Measurements from ENCODE around the gene CNNM4.
A peak's percentile ranks its signal among the peaks of the same experiment; 100 is the strongest.

CNNM4 gene

GRCh38 chr2:96815326-96816126, 54.8 kb downstream of the CNNM4 start:
- DNase-seq, result peak; percentile 26 to 42

- peak; percentile 95 for DNase-seq
These were observed 55.6 kb downstream of the CNNM4 start, which contains the start of gene CNNM3 for GRCh38 chr2:96816127-96816835. TSS of gene CNNM3 (plus strand) at chr2:96816268. CDS start at chr2:96816278, 10 bp downstream.

GRCh38 chr2:96816836-96817702, 56.4 kb downstream of the CNNM4 start:
- no peak for DNase-seq

GRCh38 chr2:96817882-96818281, 57.2 kb downstream of the CNNM4 start:
- DNase-seq, result no peak

- DNase-seq, result no peak
These were observed 58.6 kb downstream of the CNNM4 start for GRCh38 chr2:96819128-96819875.

- DNase-seq, result no peak
These were observed 59.3 kb downstream of the CNNM4 start for GRCh38 chr2:96819876-96820511.

- DNase-seq, result no peak
These were observed 60.5 kb downstream of the CNNM4 start for GRCh38 chr2:96821113-96821675.

- DNase-seq, result no peak
These were observed 62.1 kb downstream of the CNNM4 start for GRCh38 chr2:96822786-96823185.

GRCh38 chr2:96823198-96823597, 62.5 kb downstream of the CNNM4 start:
- no peak for DNase-seq

- no peak for DNase-seq
These were observed 63.6 kb downstream of the CNNM4 start for GRCh38 chr2:96824079-96824870.

GRCh38 chr2:96825057-96825456, 64.4 kb downstream of the CNNM4 start:
- DNase-seq, result no peak

- no peak for DNase-seq
These were observed 66.0 kb downstream of the CNNM4 start for GRCh38 chr2:96826546-96827278.

- no peak for DNase-seq
These were observed 67.7 kb downstream of the CNNM4 start for GRCh38 chr2:96828436-96828835.

GRCh38 chr2:96828874-96829273, 68.2 kb downstream of the CNNM4 start:
- DNase-seq, result no peak

GRCh38 chr2:96830044-96830562, 69.4 kb downstream of the CNNM4 start:
- no peak for DNase-seq

GRCh38 chr2:96831679-96832078, 71.0 kb downstream of the CNNM4 start:
- no peak for DNase-seq

GRCh38 chr2:96832408-96832753, 71.7 kb downstream of the CNNM4 start:
- DNase-seq, result no peak

GRCh38 chr2:96832754-96833507, 72.2 kb downstream of the CNNM4 start:
- DNase-seq, result no peak

GRCh38 chr2:96835830-96836229, 75.1 kb downstream of the CNNM4 start:
- DNase-seq, result no peak
